ENCODE results near the gene NANOS1. TPM values are rescaled to one million over a fixed set of nuclear protein-coding genes. Genes with fewer than 3 reads are reported as not detected.

The NANOS1 gene
- total and polyA plus RNA-seq, 9 of the 15 experiments (the other 6 are each of a cell fraction or from before 2014, with no cell fraction given), result 0.14 to 1.6 (median 0.83) TPM; not detected in 1

- no peaks in the 10 kb centered on the region for H3K36me3 ChIP-seq (ENCODE audit: control insufficient read depth, insufficient read depth, low read length)
- H4K20me1 ChIP-seq (replicated peaks; ENCODE audit: control insufficient read depth, insufficient read depth, low read length), result no peaks in the 10 kb centered on the region
- CTCF ChIA-PET (ENCODE audit: low intra/inter-chr PET ratio), result no interaction called here
- H3K4me3 ChIP-seq, result no peak overlapping the region
- POLR2A ChIA-PET, result interaction anchor here (0.6 kb wide), 1 partner anchor 214 kb away, joined by 3 read pairs; no protein-coding TSS in a partner anchor
- ATAC-seq (no peak), FAIRE-seq (no peak), DNase-seq (ENCODE audit: extremely low read depth in 1 of 4, low spot score in 3 of 4) (no peak)
- no peak overlapping the region for H3K27ac ChIP-seq (ENCODE audit: extremely low read depth, low read depth, low read length)
- no peak overlapping the region for H3K9ac ChIP-seq (ENCODE audit: insufficient read depth in 1 of 2, low read depth in 2 of 2, low read length in 2 of 2)
- peaks cover 6 to 33% of the 10 kb centered on the region in 2 experiments; a peak in 4 of 5 replicates for H3K27me3 ChIP-seq (ENCODE audit: control insufficient read depth in 2 of 2, insufficient read depth in 2 of 2, low read length in 2 of 2)
- in situ Hi-C loops (cut with MboI), result no loop called here
- no peaks in the 10 kb centered on the region for H3K9me1 ChIP-seq (ENCODE audit: control insufficient read depth, insufficient read depth, low read length)
- H3K4me1 ChIP-seq (replicated peaks in 1 of 2; ENCODE audit: control insufficient read depth in 2 of 2, insufficient read depth in 2 of 2, low read length in 2 of 2), result no peaks in the 10 kb centered on the region
- TF ChIP-seq GTF2F1 (IDR thresholded peaks at IDR 0.05; ENCODE audit: low read depth, low read length) (no peak), POLR2B (IDR thresholded peaks at IDR 0.05; ENCODE audit: low read depth, partially characterized antibody) (no peak), JUN (IDR thresholded peaks at IDR 0.05; ENCODE audit: borderline replicate concordance, low read depth, low read length) (no peak), JUN (CRISPR knock-in tag; IDR thresholded peaks at IDR 0.05; ENCODE audit: borderline replicate concordance) (no peak), ZFP36 (IDR thresholded peaks at IDR 0.05; ENCODE audit: low read depth, low read length, partially characterized antibody) (no peak), E2F4 (CRISPR knock-in tag; IDR thresholded peaks at IDR 0.05; ENCODE audit: low read depth) (no peak), NFRKB (IDR thresholded peaks at IDR 0.05; ENCODE audit: low read depth) (no peak), KDM4B (IDR thresholded peaks at IDR 0.05; ENCODE audit: borderline replicate concordance in 2 of 2, low read depth in 1 of 2) (no peak)
- WGBS (ENCODE audit: insufficient coverage, low coverage, missing lambda C conversion rate), result 0% methylated on average over 2 of the region's 2 CpGs
- H3K79me2 ChIP-seq (ENCODE audit: control insufficient read depth, insufficient read depth, low read length), result no peaks in the 10 kb centered on the region
- no TSS peak for BruUV-seq (replicated peaks)
- no peak overlapping the region for H3K4me2 ChIP-seq (ENCODE audit: insufficient read depth, low read length)
- no peaks in the 10 kb centered on the region for H3K9me3 ChIP-seq (replicated peaks; ENCODE audit: control insufficient read depth, insufficient read depth, low read depth, low read length)
- intact Hi-C loops (cut with micrococcal nuclease), result no loop called here
- no peak overlapping the region for H2AFZ ChIP-seq (ENCODE audit: low read depth, low read length)
Measured at GRCh38 chr10:118997379-118997778, 32.1 kb upstream of the NANOS1 start.
